ENCODE results near the gene ABT1.

DNA sequence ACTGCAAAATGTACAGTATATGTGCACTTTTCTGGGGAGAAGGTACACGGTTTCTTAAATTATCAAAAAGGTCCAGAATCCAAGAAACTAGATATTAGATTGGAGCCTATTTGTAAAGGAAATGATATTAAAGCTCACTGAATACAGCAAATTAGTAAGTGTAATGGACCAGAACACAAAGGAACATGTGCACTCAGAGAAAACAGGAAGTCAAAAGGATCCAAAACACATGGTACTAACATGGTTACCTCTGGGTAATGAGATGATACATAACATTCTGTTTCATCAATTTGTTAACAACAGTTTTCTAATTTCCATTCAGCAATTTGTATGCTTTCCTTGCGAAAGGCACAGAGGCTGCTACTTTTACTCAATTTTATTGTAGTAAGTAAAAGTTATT lies 44.1 kb downstream of the ABT1 start:
- TF ChIP-seq, protein P1, sequence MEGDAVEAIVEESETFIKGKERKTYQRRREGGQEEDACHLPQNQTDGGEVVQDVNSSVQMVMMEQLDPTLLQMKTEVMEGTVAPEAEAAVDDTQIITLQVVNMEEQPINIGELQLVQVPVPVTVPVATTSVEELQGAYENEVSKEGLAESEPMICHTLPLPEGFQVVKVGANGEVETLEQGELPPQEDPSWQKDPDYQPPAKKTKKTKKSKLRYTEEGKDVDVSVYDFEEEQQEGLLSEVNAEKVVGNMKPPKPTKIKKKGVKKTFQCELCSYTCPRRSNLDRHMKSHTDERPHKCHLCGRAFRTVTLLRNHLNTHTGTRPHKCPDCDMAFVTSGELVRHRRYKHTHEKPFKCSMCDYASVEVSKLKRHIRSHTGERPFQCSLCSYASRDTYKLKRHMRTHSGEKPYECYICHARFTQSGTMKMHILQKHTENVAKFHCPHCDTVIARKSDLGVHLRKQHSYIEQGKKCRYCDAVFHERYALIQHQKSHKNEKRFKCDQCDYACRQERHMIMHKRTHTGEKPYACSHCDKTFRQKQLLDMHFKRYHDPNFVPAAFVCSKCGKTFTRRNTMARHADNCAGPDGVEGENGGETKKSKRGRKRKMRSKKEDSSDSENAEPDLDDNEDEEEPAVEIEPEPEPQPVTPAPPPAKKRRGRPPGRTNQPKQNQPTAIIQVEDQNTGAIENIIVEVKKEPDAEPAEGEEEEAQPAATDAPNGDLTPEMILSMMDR (conservative IDR thresholded peaks at IDR 0.05 in 1 of 2, IDR thresholded peaks at IDR 0.05 in 1 of 2; ENCODE audit: low read depth in 1 of 2, low read length in 2 of 2): no peak
- TF ChIP-seq EZH2 (IDR thresholded peaks at IDR 0.05; ENCODE audit: low read length, missing control alignments): no peak

All from fibroblast of lung (primary cell).